Mucosa of gallbladder (tissue), 1 donor: ENCODE measurements around the gene ME1. TPM values are rescaled to one million over a fixed set of nuclear protein-coding genes. Genes with fewer than 3 reads are reported as not detected.
"Not testable (repeated sequence)": the region's sequence is repeated elsewhere in the genome, so short reads cannot be mapped to it uniquely, and the experiment has no call there.

Experiments used
- DNase-seq: peaks from one replicate; pipeline ENCODE4 v3.0.0-alpha.2; 2020; ENCODE audit warnings: low spot score
- total RNA-seq: library from RNA; stranded (reverse); gene quantifications from one replicate; pipeline ENCODE4 v1.2.1, GENCODE V29; 2021
- donor health status: DM: no; HTN: no; CAD: no.

The ME1 gene
- total RNA-seq, 1 donor from 2014 or later, result 30.2 TPM

- DNase-seq, result no peak
Measured at GRCh38 chr6:83257791-83258190, 173.1 kb downstream of the ME1 start.

GRCh38 chr6:83256719-83257118 is 174.1 kb downstream of the ME1 start:
- not testable (repeated sequence) for DNase-seq

- no peak for DNase-seq
Measured at GRCh38 chr6:83252719-83253118, 178.1 kb downstream of the ME1 start.

GRCh38 chr6:83250235-83250634 is 180.6 kb downstream of the ME1 start:
- DNase-seq, result no peak

- no peak for DNase-seq
Measured at GRCh38 chr6:83247471-83247870, 183.4 kb downstream of the ME1 start.

- DNase-seq, result no peak
Measured at GRCh38 chr6:83231146-83231545, 199.7 kb downstream of the ME1 start.

GRCh38 chr6:83226517-83226916 is 204.3 kb downstream of the ME1 start:
- DNase-seq, result no peak

GRCh38 chr6:83221889-83222479 is 208.9 kb downstream of the ME1 start:
- no peak for DNase-seq

- no peak for DNase-seq
Measured at GRCh38 chr6:83221276-83221675, 209.6 kb downstream of the ME1 start.

- DNase-seq, result no peak
Measured at GRCh38 chr6:83220121-83220520, 210.7 kb downstream of the ME1 start.

- no peak for DNase-seq
Measured at GRCh38 chr6:83218646-83219045, 212.2 kb downstream of the ME1 start.

- no peak for DNase-seq
Measured at GRCh38 chr6:83216806-83217205, 214.0 kb downstream of the ME1 start.

- peak; percentile 70 for DNase-seq
Measured at GRCh38 chr6:83215131-83216047, 215.5 kb downstream of the ME1 start.

GRCh38 chr6:83202031-83202430 is 228.8 kb downstream of the ME1 start:
- DNase-seq, result no peak

GRCh38 chr6:83199863-83200225 is 231.0 kb downstream of the ME1 start:
- peak; percentile 68 for DNase-seq

GRCh38 chr6:83199173-83199862 is 231.5 kb downstream of the ME1 start:
- DNase-seq, result no peak

GRCh38 chr6:83198486-83199172 is 232.2 kb downstream of the ME1 start:
- no peak for DNase-seq

- DNase-seq, result peak; percentile 15
Measured at GRCh38 chr6:83193747-83194566, 236.9 kb downstream of the ME1 start.

GRCh38 chr6:83192871-83193746 is 237.7 kb downstream of the ME1 start, which contains the start of the genes PGM3 and RWDD2A:
Gene PGM3, minus strand, starts transcription at chr6:83193265. Its CDS starts 2,253 bp downstream, at chr6:83191012.
Gene RWDD2A, plus strand, starts transcription at chr6:83193357. Its CDS starts 1,095 bp downstream, at chr6:83194452.
- peak; percentile 90 for DNase-seq

GRCh38 chr6:83192456-83192855 is 238.4 kb downstream of the ME1 start:
- no peak for DNase-seq
